Epithelial cell of prostate (primary cell): ENCODE measurements around the gene CDK9.

Experiments used
- DNase-seq: peaks from one replicate; pipeline ENCODE4 v3.0.0-alpha.2; 2011; ENCODE audit warnings: low read depth, low spot score
- H3K27ac ChIP-seq: fragments of 450-650 bp; 2 replicates; pipeline ENCODE4 v1.5.1; 2017; ENCODE audit warnings: mild to moderate bottlenecking

The CDK9 gene

DNA sequence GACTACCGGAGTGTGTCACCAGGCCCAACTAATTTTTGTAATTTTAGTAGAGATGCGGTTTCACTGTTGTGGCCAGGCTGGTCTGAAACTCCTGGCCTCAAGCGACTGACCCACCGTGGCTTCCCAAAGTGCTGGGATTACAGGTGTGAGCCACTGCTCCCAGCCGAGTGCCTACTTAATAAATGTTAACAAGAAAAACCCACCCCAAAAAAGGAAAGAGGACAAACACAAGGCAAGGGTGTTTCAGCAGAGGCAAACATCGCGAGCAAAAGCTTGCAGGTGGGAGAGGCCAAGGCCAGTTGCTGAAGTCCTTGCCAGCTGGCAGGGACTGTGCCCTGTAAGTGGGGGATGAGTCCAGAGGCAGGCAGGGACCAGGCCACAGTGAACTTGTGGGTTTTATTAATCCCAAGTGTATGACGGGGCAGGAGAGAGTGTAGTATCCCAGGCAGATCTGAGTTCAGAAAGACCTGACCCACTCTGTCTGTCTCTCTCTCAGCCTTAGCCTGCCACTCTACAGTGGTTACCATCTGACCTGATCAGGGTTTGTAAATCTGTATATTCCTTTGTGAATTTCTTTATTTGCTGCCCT lies 10.5 kb downstream of the CDK9 start:
- DNase-seq, result no peak

DNA sequence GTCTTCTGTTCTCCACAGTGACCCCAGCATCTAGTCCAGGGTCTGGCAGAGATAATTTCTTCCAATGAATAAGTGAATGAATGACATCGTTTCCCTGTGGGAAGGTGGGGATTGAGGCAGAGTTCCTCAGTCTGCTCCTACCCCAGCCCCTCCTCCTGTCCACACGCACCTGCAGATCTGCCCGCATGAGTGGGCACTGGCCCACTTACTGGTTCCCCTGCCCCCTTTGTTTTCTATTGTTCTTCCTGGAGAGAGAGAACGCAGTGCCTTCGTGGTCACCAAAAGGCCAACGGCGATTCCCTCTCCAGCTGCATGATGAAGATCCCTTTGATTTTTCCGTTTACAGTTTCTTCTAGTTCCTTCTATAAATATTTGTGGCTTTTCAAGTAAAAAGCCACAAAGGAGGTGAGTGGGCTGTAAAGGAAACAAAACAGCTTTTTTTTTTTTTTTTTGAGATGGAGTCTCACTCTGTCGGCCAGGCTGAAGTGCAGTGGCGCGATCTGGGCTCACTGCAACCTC lies 11.1 kb downstream of the CDK9 start:
- H3K27ac ChIP-seq, result no peak overlapping the region
- DNase-seq, result no peak

More for the DNA sequence above, 10.5 kb downstream of the CDK9 start:
- H3K27ac ChIP-seq, result no peak overlapping the region

DNA sequence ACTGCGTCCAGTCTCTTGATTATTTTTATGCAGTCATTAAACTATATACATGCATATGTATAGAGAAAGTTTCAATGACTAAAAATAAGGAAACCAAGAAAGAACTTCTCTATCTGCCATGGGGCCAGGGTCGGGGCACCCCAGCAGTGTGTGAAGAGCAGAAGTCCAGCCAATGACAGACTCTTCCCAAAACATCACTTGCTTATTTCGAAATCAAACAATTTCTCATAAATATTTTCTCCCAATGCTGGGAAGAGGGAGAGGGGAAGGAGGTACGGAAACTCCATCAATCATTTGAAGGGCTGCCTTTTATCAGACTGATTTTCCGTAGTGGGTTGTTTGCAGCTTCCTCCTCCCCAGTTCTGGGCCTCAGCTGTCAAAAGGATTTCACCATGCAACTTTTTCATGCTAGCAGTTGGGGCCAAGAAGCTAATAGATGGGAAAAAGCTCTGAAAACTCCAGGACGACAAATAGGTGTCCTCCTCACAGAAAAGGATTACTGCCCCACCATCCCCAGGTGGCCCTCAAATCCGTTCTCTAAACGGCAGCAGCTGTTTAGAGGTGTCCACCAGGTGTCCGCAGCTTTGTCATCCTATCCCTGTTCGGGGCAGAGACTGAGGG lies 16.2 kb downstream of the CDK9 start:
- peak overlapping the region; percentile 94 for H3K27ac ChIP-seq
- DNase-seq, result no peak

DNA sequence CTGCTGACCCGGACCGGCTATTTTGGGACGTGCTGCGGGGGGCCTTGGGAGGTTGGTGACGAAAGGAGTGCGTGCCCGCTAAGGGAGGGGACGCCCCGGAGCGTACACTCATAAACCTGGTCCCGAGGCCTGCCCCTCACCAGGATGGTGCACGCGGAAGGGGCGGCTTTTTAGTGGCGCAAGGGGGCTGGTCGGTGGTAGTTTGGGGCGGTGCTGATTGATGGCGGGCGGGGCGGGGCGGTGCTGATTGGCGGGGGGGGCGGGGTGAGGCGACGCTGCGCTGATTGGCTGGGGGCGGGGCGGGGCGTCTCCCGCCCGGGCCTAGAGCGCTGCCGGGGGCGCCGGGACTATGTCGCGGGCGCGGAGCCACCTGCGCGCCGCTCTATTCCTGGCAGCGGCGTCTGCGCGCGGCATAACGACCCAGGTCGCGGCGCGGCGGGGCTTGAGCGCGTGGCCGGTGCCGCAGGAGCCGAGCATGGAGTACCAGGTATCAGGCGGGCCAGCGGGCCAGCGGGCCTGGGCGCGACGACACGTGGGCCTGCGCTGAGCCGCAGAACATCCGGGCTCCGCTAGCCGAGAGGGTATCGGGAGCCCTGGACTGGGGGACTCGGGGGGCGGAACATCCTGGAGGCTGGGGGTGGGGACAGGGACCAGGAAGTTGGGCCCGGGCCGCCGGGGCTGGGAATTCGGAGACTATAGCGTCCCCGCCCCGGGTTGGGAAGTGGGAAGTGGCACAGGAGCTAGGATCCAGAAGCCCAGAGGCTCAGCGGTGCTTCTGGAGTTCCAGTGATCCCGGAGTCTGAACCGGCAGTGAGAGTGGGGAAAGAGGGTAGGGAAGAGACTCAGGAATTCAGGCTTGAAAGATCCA lies 17.0 kb downstream of the CDK9 start, which contains the start of gene FPGS:
Gene FPGS, plus strand, starts transcription at position 307 of the 868 bp plus-strand sequence. Its CDS starts 43 bp downstream, at position 350.
- H3K27ac ChIP-seq, result peak within 1 kb of the TSS; percentile 94
- DNase-seq, result no peak

DNA sequence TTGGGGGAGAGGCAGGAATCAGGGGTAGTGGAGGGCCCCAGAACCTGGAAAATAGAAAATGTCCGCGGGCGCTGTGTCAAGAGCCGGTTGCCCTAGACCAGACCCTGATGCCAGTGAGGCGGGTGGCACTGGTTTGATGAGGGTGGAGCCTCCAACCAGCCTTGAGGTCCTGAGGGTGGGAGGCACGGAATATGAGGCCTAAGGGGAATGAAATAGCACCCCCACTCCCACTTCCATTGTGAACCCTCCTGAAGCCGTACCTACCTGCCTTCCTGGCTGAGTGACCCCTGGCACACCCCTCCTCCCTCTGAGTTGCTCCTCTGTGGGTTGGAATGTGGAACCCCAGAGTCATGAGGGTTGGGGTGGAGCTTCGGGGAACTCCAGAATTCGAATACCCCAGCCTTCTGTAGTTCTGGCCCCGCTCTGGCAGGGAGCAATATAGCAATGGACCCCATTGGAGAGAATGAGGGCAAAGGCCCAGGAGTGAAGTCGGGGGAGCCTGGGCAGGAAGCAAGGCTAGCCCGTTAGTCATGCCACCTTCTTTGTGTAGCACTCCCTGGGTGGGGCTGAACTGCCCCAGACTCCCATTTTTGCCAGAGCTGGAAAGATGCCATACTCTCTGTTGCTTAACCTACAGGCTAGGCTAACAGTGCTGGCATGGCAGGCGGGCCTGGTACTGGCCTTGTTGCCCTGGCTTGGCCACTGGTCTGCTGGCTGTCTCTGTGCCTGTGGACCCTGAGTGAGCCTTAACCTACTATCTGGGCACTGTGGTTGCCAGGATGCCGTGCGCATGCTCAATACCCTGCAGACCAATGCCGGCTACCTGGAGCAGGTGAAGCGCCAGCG lies 17.9 kb downstream of the CDK9 start:
- H3K27ac ChIP-seq, result peak overlapping the region; percentile 94
- DNase-seq, result peak; percentile 58

DNA sequence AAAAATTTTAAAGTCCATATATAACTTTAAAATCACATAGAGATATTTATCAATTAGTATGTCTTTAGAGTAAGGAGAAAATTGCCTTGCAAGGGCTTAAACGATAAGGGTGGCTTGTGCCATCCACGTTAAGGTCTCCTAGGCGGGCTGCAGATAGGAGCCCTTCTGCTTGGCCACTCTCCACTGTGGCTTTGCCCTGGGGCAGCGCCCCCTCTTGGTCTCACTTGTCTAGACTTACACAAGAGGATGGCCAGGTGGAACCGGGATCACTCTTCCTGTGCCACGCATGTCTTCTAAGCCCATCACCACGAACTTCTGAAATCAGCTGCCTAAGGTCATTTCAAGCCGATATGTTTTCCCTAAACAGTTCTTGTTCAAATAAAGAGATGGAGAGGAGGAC lies 19.8 kb downstream of the CDK9 start:
- DNase-seq, result no peak
- no peak overlapping the region for H3K27ac ChIP-seq

DNA sequence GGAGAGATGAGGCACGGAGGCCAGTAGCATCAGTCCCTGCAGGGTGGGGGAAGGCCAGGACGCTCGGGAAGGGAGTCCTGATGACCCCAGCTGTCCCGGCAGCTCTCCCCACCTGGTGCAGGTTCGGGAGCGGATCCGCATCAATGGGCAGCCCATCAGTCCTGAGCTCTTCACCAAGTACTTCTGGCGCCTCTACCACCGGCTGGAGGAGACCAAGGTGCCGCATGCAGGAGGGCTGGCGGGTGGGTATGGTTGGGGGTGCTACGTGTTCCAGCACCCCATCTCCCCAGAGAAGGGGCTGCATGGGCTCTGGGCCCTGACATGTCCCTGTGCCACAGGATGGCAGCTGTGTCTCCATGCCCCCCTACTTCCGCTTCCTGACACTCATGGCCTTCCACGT lies 21.0 kb downstream of the CDK9 start:
- no peak for DNase-seq
- no peak overlapping the region for H3K27ac ChIP-seq

DNA sequence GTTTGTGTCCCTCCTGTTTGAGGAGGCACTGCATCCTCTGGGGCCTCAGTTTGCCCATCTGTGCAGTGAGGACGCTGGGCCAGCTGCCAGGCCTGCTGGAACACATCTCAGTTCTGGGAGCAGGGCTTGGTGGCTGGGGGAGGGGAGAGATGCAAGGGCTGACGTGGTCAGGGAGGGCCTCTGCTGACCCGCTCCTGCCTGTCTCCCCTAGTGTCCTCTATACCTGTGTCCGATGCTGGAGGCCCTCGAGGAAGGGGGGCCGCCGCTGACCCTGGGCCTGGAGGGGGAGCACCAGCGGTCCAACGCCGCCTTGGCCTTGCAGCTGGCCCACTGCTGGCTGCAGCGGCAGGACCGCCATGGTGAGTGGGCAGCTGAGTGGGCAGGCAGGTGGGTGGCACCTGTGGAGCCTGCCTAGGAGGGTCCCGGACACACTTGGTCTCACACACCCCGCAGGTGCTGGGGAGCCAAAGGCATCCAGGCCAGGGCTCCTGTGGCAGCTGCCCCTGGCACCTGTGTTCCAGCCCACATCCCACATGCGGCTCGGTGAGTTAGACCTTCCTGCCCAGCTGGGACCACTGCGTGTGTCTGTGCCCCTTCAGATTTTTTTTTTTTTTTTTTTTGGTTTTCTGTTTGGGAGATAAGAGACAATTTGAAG lies 22.6 kb downstream of the CDK9 start:
- no peak overlapping the region for H3K27ac ChIP-seq
- no peak for DNase-seq

DNA sequence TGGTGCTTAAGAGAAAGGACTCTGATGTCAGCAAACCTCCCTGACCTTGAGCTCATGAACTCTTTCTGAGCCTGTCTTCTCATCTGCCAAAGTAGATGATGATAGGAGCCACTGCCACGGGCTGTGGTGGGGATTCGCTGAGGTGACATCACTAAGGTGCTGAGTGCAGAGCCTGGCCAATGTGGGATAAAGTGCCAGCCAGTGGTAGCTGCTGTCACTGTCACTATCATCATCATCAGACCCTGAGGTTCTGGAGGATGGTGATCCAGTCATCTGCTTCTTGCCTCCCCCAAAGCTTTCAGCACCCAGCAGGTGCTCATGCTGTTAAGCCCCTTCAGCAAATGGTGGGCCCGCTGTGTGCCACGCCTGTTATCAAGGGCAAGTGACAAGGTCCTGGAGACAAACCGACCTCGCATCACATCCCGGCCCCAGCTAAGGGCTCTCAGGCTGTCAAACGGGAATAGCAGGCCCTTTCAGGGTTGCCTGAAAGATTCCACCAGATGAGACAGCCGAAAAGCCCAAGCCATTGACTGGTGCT lies 23.2 kb downstream of the CDK9 start:
- H3K27ac ChIP-seq, result no peak overlapping the region
- DNase-seq, result no peak

DNA sequence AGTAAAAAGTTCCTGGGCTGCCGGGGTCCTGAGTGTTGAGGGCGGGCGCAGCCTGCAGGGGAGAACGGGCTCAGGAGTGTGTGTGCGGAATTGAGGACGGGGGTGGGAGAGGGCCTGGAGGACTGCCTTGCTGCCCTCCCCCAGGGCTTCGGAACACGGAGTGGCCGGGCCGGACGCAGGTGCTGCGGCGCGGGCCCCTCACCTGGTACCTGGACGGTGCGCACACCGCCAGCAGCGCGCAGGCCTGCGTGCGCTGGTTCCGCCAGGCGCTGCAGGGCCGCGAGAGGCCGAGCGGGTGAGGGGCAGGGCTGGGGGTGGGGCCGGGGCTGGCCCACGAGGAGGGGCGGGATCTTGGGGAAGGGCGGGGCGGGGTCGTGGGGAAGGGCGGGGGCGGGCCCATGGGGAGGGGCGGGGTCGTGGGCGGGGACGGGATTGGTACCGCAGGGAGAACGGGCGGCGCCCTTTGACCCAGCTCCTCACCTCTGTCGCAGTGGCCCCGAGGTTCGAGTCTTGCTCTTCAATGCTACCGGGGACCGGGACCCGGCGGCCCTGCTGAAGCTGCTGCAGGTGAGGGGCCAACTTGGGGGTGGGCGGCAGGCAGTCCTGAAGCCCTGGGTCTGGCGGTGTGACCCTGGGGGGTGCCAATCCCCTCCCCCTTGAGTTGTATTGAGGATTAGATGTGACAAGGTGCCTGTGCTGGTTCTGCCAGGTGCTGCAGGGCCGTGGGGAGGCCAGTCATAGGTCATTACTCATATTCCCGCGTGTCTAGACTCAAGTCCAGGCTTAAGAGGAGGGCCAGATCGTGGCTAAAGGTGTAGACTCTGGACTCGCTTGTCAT lies 23.9 kb downstream of the CDK9 start:
- DNase-seq, result no peak
- no peak overlapping the region for H3K27ac ChIP-seq

DNA sequence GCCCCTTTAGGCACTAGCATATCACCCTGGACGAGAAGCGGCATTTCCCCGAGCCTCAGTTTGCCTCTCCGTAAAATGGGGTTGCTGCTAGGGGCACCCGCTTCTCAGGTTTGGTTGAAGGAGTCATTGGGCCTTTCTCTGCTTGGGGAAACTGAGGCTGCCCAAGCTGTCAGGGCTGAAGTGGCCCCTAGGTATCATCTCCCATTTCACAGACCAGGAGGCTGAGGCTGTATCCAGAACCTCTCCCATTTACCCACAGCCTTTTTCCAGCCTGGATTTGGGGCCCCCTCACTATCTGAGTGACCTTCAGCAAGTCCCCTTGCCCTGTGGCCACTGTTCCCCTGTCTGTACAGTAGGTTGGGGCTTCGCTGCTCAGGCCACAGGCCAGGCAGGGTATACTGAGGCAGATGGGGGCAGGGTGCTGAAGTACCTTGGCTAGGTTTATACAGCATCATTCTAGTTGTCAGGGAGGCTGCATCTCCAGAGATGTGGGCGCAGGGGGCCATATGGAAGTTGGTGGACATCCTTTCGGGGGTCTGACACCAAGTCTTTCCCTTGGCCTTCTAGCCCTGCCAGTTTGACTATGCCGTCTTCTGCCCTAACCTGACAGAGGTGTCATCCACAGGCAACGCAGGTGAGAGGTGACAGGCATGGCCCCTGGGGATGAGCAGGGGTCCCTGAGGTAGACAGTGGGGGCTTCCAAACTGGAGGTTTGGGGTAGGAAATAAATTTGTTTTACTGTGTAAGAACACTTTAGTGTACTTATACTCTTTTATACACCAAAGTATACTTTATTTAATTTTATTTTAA lies 24.7 kb downstream of the CDK9 start:
- no peak for DNase-seq
- no peak overlapping the region for H3K27ac ChIP-seq

DNA sequence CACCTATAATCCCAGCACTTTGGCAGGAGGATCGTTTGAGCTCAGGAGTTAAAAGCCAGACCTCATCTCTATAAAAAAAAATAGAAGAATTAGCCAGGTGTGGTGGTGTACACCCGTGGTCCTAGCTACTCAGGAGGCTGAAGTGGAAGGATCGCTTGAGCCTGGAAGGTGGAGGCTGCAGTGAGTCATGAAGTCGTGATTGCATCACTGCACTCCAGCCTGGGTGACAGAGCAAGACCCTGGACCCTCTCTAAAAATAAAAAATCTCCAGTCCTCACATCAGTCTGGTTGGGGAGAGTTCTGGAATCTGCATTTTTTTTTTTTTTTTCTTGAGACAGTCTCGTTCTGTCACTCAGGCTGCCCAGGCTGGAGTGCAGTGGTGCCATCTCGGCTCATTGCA lies 26.2 kb downstream of the CDK9 start:
- no peak overlapping the region for H3K27ac ChIP-seq
- DNase-seq, result no peak

DNA sequence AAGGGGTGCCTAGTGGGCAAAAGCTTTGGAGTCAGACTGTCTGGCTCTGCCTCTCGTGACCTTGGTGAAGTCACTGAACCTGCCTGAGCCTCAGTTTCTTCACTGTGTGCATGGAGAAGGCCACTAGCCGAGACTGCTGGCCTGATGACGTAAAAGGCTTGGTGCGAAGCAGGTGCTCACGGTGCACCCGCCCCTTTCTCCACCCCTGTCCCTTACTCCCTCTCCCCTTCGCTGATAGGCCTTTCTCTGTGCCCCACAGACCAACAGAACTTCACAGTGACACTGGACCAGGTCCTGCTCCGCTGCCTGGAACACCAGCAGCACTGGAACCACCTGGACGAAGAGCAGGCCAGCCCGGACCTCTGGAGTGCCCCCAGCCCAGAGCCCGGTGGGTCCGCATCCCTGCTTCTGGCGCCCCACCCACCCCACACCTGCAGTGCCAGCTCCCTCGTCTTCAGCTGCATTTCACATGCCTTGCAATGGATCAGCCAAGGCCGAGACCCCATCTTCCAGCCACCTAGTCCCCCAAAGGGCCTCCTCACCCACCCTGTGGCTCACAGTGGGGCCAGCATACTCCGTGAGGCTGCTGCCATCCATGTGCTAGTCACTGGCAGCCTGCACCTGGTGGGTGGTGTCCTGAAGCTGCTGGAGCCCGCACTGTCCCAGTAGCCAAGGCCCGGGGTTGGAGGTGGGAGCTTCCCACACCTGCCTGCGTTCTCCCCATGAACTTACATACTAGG lies 27.3 kb downstream of the CDK9 start:
- H3K27ac ChIP-seq, result no peak overlapping the region
- DNase-seq, result no peak

DNA sequence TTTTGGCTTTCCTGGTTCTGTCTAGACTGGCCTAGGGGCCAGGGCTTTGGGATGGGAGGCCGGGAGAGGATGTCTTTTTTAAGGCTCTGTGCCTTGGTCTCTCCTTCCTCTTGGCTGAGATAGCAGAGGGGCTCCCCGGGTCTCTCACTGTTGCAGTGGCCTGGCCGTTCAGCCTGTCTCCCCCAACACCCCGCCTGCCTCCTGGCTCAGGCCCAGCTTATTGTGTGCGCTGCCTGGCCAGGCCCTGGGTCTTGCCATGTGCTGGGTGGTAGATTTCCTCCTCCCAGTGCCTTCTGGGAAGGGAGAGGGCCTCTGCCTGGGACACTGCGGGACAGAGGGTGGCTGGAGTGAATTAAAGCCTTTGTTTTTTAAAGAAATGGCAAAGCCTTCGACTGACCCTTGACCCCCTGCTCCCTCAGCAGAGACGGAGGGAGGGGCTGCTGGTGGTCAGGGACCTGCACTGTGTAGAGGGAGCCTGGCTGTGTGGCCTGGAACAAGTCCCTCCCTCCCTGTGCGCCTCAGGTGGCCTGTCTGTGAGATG lies 27.9 kb downstream of the CDK9 start:
- no peak for DNase-seq
- no peak overlapping the region for H3K27ac ChIP-seq

DNA sequence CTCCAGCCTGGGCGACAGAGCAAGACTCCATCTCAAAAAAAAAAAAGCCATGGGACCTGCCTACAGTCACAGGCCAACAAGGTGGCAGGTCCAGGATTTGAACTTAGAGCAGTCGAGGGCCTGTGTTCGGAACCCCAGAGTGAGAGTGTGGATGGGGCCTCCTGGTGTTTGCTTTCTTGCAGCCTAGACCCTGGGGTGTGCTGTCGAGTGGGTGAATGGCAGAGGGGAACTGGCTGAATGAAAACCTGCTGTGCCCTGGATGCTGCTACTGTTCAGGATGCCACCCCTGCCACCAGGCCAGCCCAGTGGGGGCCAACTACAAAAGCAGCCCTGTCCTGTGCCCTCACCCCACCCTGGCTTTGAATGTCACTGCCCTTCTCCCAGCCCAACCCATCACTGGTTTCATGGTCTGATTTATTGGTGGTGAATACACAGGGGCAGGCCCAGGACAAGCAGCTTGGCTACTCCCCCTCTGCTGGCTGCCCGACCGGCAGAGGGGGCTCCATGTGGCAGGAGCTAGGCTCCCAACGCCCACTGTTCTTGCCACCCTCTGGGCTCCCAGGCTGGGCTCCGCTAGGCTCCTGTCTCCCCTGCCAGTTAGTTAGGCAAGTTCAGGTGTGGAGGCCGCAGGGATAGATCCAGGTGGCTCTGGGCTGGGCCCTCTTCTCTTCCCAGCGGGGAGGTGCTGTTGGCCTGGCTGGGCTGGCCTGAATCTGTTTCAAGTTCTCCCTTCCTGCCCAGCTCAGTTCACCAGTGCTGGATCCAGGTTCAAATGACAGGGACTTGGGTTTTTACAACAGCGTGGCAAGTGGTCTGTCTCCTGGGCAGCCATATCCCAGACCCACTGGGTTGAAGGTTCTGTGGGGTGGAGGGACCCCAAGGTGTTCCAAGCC lies 29.0 kb downstream of the CDK9 start:
- H3K27ac ChIP-seq, result no peak overlapping the region
- DNase-seq, result no peak
